Embryonic facial prominence (tissue), 1 donor: ENCODE results near the gene ZCCHC8.
"Not testable (repeated sequence)": the region's sequence is repeated elsewhere in the genome, so short reads cannot be mapped to it uniquely, and the experiment has no call there.

Source experiments
- DNase-seq: peaks from one replicate; pipeline ENCODE4 v3.0.0-alpha.2; 2016; ENCODE audit errors: extremely low spot score

ZCCHC8 gene

GRCh38 chr12:122500685-122501488 is at the start of gene ZCCHC8:
Gene ZCCHC8 (minus strand): TSS chr12:122500932. CDS start chr12:122500840, 92 bp downstream.
- DNase-seq = peak; percentile 97

GRCh38 chr12:122547330-122547729 is 46.6 kb upstream of the ZCCHC8 start:
- DNase-seq = no peak

GRCh38 chr12:122545855-122546254 is 45.1 kb upstream of the ZCCHC8 start:
- no peak for DNase-seq

- no peak for DNase-seq
Measured at GRCh38 chr12:122544537-122544936, 43.8 kb upstream of the ZCCHC8 start.

GRCh38 chr12:122538496-122538895 is 37.8 kb upstream of the ZCCHC8 start:
- DNase-seq = no peak

- no peak for DNase-seq
Measured at GRCh38 chr12:122537021-122537420, 36.3 kb upstream of the ZCCHC8 start.

- DNase-seq = no peak
Measured at GRCh38 chr12:122533856-122534255, 33.1 kb upstream of the ZCCHC8 start.

GRCh38 chr12:122528992-122529391 is 28.3 kb upstream of the ZCCHC8 start:
- no peak for DNase-seq

- no peak for DNase-seq
Measured at GRCh38 chr12:122528582-122528981, 27.9 kb upstream of the ZCCHC8 start.

GRCh38 chr12:122527478-122527944 is 26.8 kb upstream of the ZCCHC8 start:
- no peak for DNase-seq

- DNase-seq = peak; percentile 100
Measured at GRCh38 chr12:122526683-122527477, 26.1 kb upstream of the ZCCHC8 start, which contains the start of the genes KNTC1 and RSRC2. Gene KNTC1 (plus strand): TSS chr12:122527249. CDS start chr12:122530064, 2,815 bp downstream. Gene RSRC2 (minus strand): TSS chr12:122526936. CDS start chr12:122526853, 83 bp downstream.

- no peak for DNase-seq
Measured at GRCh38 chr12:122523846-122524718, 23.4 kb upstream of the ZCCHC8 start.

GRCh38 chr12:122523280-122523679 is 22.5 kb upstream of the ZCCHC8 start:
- no peak for DNase-seq

- no peak for DNase-seq
Measured at GRCh38 chr12:122520676-122521075, 19.9 kb upstream of the ZCCHC8 start.

- DNase-seq = no peak
Measured at GRCh38 chr12:122519418-122519817, 18.7 kb upstream of the ZCCHC8 start.

GRCh38 chr12:122518908-122519307 is 18.2 kb upstream of the ZCCHC8 start:
- DNase-seq = no peak

- no peak for DNase-seq
Measured at GRCh38 chr12:122517877-122518276, 17.1 kb upstream of the ZCCHC8 start.

- DNase-seq = no peak
Measured at GRCh38 chr12:122516544-122517361, 16.0 kb upstream of the ZCCHC8 start.

- DNase-seq = no peak
Measured at GRCh38 chr12:122515275-122515674, 14.5 kb upstream of the ZCCHC8 start.

GRCh38 chr12:122513660-122514059 is 12.9 kb upstream of the ZCCHC8 start:
- DNase-seq = no peak

- DNase-seq = not testable (repeated sequence)
Measured at GRCh38 chr12:122513028-122513427, 12.3 kb upstream of the ZCCHC8 start.
